ENCODE results near the gene UNC13D. TPM values are rescaled to one million over a fixed set of nuclear protein-coding genes. Genes with fewer than 3 reads are reported as not detected.

UNC13D gene
- total RNA-seq, 1 donor from 2014 or later: 7.1 TPM

DNA sequence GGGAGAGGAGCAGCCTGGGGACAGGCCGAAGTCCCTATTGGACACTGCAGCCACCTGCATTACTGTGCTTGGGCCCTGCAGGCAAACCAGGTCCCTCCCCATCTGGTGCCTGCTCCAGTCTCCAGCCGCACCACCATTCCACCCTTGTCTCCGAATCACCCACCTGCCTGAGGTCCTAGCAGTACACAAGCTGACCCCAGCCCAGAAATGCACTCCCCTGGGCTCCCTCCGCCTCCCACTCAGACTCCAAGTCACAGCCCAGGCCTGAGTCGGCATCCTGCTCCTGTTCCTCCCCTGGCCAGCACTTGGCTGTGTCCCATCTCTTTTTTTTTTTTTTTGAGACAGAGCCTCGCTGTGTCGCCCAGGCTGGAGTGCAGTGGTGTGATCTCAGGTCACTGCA is 6.3 kb downstream of the UNC13D start:
- no peaks in the 10 kb centered on the region for H3K27me3 Mint-ChIP-seq
- no peak overlapping the region for H3K27ac Mint-ChIP-seq
- no peak overlapping the region for H3K4me3 Mint-ChIP-seq
- peaks cover 13% of the 10 kb centered on the region for H3K4me1 Mint-ChIP-seq (ENCODE audit: unreplicated experiment)
- no peaks in the 10 kb centered on the region for H3K36me3 Mint-ChIP-seq
- no peaks in the 10 kb centered on the region for H3K9me3 Mint-ChIP-seq
- TF ChIP-seq, protein P1, sequence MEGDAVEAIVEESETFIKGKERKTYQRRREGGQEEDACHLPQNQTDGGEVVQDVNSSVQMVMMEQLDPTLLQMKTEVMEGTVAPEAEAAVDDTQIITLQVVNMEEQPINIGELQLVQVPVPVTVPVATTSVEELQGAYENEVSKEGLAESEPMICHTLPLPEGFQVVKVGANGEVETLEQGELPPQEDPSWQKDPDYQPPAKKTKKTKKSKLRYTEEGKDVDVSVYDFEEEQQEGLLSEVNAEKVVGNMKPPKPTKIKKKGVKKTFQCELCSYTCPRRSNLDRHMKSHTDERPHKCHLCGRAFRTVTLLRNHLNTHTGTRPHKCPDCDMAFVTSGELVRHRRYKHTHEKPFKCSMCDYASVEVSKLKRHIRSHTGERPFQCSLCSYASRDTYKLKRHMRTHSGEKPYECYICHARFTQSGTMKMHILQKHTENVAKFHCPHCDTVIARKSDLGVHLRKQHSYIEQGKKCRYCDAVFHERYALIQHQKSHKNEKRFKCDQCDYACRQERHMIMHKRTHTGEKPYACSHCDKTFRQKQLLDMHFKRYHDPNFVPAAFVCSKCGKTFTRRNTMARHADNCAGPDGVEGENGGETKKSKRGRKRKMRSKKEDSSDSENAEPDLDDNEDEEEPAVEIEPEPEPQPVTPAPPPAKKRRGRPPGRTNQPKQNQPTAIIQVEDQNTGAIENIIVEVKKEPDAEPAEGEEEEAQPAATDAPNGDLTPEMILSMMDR (conservative IDR thresholded peaks at IDR 0.05): no peak
- DNase-seq (ENCODE audit: extremely low spot score, unreplicated experiment): no peak

DNA sequence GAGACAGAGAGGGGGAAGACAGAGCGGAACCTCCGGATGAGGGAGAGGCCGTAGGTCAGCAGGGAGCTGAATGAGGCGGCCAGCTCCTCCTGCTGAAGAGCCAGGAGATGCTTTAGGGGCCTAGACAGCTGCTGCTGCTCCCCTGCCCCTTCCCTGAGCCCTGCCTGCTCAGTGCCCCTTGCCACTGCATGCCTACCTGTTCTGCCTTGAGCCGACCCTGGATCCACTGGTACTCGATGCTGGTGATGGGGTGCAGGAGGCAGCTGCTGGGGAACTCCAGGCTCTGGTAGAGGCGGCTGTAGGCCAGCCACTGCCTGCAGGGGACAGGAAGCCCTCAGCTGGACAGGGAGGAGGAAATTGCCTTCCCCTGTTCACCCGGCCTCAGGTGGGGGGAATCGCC is 7.6 kb downstream of the UNC13D start:
- no peak for DNase-seq (ENCODE audit: extremely low spot score, unreplicated experiment)
- Mint-ChIP-seq H3K27me3 (no peaks in the 10 kb centered on the region), H3K9me3 (no peaks in the 10 kb centered on the region), H3K36me3 (no peaks in the 10 kb centered on the region), H3K4me1 (ENCODE audit: unreplicated experiment) (peaks cover 18% of the 10 kb centered on the region), H3K27ac (peak overlapping the region; percentile 21), H3K4me3 (no peak overlapping the region)
- TF ChIP-seq, protein P1 (conservative IDR thresholded peaks at IDR 0.05): no peak

DNA sequence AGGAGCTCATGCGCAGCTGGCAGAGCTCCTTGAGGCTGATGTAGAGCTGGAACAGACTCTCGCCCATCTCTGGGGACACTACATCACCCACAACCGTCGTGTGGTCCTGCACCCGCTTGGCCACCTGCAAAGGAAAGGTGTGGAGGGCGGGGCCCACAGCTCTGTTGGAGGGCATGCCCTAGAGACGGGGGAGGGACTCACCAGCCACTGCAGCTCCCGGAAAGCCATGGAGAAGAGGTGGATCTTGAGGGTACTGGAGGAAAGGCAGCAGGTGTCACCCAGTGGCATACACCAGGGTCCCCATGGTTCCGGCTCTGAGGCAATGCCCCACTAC is 8.6 kb downstream of the UNC13D start:
- Mint-ChIP-seq H3K27ac (no peak overlapping the region), H3K27me3 (no peaks in the 10 kb centered on the region), H3K4me1 (ENCODE audit: unreplicated experiment) (peaks cover 18% of the 10 kb centered on the region), H3K36me3 (no peaks in the 10 kb centered on the region), H3K4me3 (no peak overlapping the region), H3K9me3 (no peaks in the 10 kb centered on the region)
- TF ChIP-seq, protein P1 (conservative IDR thresholded peaks at IDR 0.05): no peak
- no peak for DNase-seq (ENCODE audit: extremely low spot score, unreplicated experiment)

DNA sequence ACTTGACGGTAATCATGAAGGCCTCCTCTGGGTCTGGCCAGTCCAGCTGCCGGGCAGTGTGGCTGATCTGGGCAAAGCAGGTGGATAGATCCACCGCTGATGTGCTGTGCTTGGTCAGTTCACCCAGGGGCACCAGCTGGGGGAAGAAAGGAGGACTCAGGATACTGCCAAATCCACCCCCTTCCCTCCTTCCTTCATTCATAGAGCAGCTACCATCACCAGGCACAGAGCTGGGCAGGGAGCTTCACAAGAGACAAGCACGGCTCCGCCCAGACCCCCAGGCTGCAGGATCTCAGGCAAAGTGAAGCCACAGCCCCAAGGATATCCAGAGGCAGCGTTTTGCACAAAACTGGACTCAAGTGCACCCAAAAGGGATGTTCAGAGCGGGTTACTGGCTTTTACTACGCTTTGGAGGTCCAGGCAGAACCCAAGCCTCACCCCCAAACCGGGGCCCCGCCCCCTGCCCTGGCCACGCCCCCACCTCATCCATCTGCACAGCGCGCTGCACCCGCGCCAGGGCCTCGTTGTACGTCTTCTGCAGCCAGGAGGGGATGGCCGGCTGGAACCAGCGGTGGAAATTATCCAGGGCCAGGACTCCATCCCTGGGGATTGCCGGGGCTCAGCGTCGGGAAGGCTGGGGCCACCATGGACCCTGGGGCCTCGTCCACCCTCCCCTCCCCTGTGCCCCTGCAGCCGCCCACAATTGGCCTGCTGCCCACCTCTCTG is 9.1 kb downstream of the UNC13D start:
- Mint-ChIP-seq H3K4me3 (no peak overlapping the region), H3K4me1 (ENCODE audit: unreplicated experiment) (peaks cover 18% of the 10 kb centered on the region), H3K27me3 (no peaks in the 10 kb centered on the region), H3K36me3 (no peaks in the 10 kb centered on the region), H3K9me3 (no peaks in the 10 kb centered on the region), H3K27ac (no peak overlapping the region)
- DNase-seq (ENCODE audit: extremely low spot score, unreplicated experiment): no peak
- TF ChIP-seq, protein P1 (conservative IDR thresholded peaks at IDR 0.05): no peak

DNA sequence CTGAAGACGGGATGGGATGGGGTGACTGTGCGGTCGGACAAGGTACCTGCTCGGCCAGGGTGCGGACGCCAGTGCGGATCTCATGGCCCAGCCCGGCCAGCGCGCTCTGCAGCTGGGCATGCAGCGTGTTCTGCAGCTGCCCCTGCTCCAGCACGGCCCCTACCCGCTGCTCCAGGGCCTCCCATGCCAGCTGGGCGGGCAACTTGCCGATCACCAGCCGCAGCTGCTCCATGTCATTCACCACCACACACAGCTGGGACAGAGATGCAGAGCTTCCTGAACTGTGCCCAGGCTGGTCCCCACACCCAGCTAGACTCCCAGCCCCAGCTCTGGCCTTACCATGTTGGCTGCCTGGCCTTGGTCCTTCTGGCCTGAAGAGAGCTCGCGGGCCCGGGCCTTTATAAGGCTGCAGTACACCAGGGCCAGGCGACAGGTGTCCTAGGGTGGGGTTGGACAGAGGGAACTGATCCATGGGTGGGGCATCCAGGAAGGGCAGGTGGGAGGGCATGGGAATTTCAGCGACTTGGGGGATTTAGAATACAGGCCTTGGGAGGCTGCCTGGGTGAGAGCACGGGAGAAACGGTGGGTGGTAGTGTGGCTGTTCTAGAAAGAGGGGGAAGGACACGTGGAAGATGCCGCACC is 9.8 kb downstream of the UNC13D start:
- Mint-ChIP-seq H3K36me3 (no peaks in the 10 kb centered on the region), H3K4me1 (ENCODE audit: unreplicated experiment) (peaks cover 18% of the 10 kb centered on the region), H3K9me3 (no peaks in the 10 kb centered on the region), H3K27ac (no peak overlapping the region), H3K4me3 (no peak overlapping the region), H3K27me3 (no peaks in the 10 kb centered on the region)
- no peak for DNase-seq (ENCODE audit: extremely low spot score, unreplicated experiment)
- TF ChIP-seq, protein P1 (conservative IDR thresholded peaks at IDR 0.05): no peak

All from type B pancreatic cell (in vitro differentiated cells).